Measurements from ENCODE around the gene MRPS10. TPM values are rescaled to one million over a fixed set of nuclear protein-coding genes. Genes with fewer than 3 reads are reported as not detected.
A peak's percentile ranks its signal among the peaks of the same experiment; 100 is the strongest.

Gene MRPS10
- total RNA-seq: 26.4 and 28.6 TPM in 2 replicates
- total RNA-seq (2013): 31.2 TPM
- polyA plus RNA-seq: 10.5 and 11.9 TPM in 2 replicates
- 8.2 and 12.8 TPM in 2 replicates for polyA minus RNA-seq

- Mint-ChIP-seq H3K27me3 (peaks cover 4% of the 10 kb centered on the region), H3K9me3 (ENCODE audit: insufficient read depth) (no peaks in the 10 kb centered on the region), H3K4me1 (peaks cover 23% of the 10 kb centered on the region), H3K27ac (peak within 1 kb of the TSS; percentile 98), H3K4me3 (peak within 1 kb of the TSS; percentile 99)
- Histone ChIP-seq H3K27me3 (replicated peaks in 1 of 4; ENCODE audit: control extremely low read depth in 1 of 4, control insufficient read depth in 3 of 4, insufficient read depth in 4 of 4, low read length in 3 of 4) (no peaks in the 10 kb centered on the region), H3K27ac (ENCODE audit: low read length in 2 of 2) (peak within 1 kb of the TSS; percentile 58 to 76), H3K79me2 (ENCODE audit: control insufficient read depth, insufficient read depth, low read length) (peaks cover 36% of the 10 kb centered on the region), H3K4me3 (ENCODE audit: control extremely low read depth in 1 of 5, extremely low read depth in 1 of 5, insufficient read depth in 1 of 5, low read depth in 2 of 5, low read length in 4 of 5) (peak within 1 kb of the TSS; percentile 76 to 98 (median 86)), H3K36me3 (replicated peaks in 1 of 2; ENCODE audit: control extremely low read depth in 1 of 2, control insufficient read depth in 1 of 2, extremely low read depth in 1 of 2, insufficient read depth in 2 of 2, low read length in 1 of 2) (peaks cover 1 to 12% of the 10 kb centered on the region in 2 experiments), H3K9ac (ENCODE audit: low read length) (peak within 1 kb of the TSS; percentile 88), H3K4me1 (ENCODE audit: control insufficient read depth in 2 of 2, insufficient read depth in 2 of 2, low read length in 2 of 2) (peaks cover 7 to 14% of the 10 kb centered on the region in 2 donors), H3K4me2 (replicated peaks; ENCODE audit: low read depth, low read length, poor library complexity, severe bottlenecking) (peak within 1 kb of the TSS; percentile 72), H3K9me3 (ENCODE audit: control extremely low read depth in 1 of 3, control insufficient read depth in 2 of 3, insufficient read depth in 1 of 3, low read length in 2 of 3) (no peaks in the 10 kb centered on the region), H2AFZ (ENCODE audit: insufficient read depth, low read depth, low read length, poor library complexity, severe bottlenecking) (peak within 1 kb of the TSS; percentile 90), H4K20me1 (ENCODE audit: control insufficient read depth, insufficient read depth, low read length, poor library complexity, severe bottlenecking) (no peaks in the 10 kb centered on the region)
- no peak for TF ChIP-seq EZH2 (IDR thresholded peaks at IDR 0.05; ENCODE audit: borderline replicate concordance, insufficient read depth, low read depth, low read length, poor library complexity, severe bottlenecking)
- no peak for TF ChIP-seq CTCF (IDR thresholded peaks at IDR 0.05)
- POLR2A ChIA-PET: interaction anchor here (0.7 kb wide), 1 partner anchor 157 kb away, joined by 4 read pairs; no protein-coding TSS in a partner anchor
- intact Hi-C loops (cut with micrococcal nuclease): loop anchor here (1.0 to 10.0 kb wide), 10 partner anchors 320 to 1467 kb away; partner anchors contain the start of genes MRPS18A, NFYA, OARD1 and PRICKLE4
- DNase-seq (peak; percentile 92), ATAC-seq (ENCODE audit: low read depth) (peak; percentile 99)
- CTCF ChIA-PET: interaction anchor here (0.5 to 2.2 kb wide), 7 partner anchors 10 to 430 kb away, joined by 3 to 13 read pairs (median 4); partner anchors contain the start of gene TOMM6
- 3% methylated on average over 22 of the region's 29 CpGs for WGBS (ENCODE audit: insufficient coverage)
These were observed at the start of gene MRPS10 for GRCh38 chr6:42217519-42218367. MRPS10 (minus strand) TSS chr6:42217861; CDS start chr6:42217849, 12 bp downstream.

- DNase-seq (no peak), ATAC-seq (ENCODE audit: low read depth) (no peak)
- H3K9me3 Mint-ChIP-seq (ENCODE audit: insufficient read depth): no peaks in the 10 kb centered on the region
- no peaks in the 10 kb centered on the region for H3K36me3 ChIP-seq (replicated peaks in 1 of 2; ENCODE audit: control extremely low read depth in 1 of 2, control insufficient read depth in 1 of 2, extremely low read depth in 1 of 2, insufficient read depth in 2 of 2, low read length in 1 of 2)
- CTCF ChIA-PET: no interaction called here
- H3K4me3 ChIP-seq (ENCODE audit: control extremely low read depth in 1 of 5, extremely low read depth in 1 of 5, insufficient read depth in 1 of 5, low read depth in 2 of 5, low read length in 4 of 5): no peak overlapping the region
- no peak overlapping the region for H3K27ac Mint-ChIP-seq
- TF ChIP-seq EZH2 (IDR thresholded peaks at IDR 0.05; ENCODE audit: borderline replicate concordance, insufficient read depth, low read depth, low read length, poor library complexity, severe bottlenecking) (no peak), CTCF (IDR thresholded peaks at IDR 0.05) (no peak)
- no peak overlapping the region for H3K27ac ChIP-seq (ENCODE audit: low read length in 2 of 2)
- no peaks in the 10 kb centered on the region for H3K79me2 ChIP-seq (ENCODE audit: control insufficient read depth, insufficient read depth, low read length)
- no peak overlapping the region for H3K4me2 ChIP-seq (replicated peaks; ENCODE audit: low read depth, low read length, poor library complexity, severe bottlenecking)
- no CpG with 5 or more reads among the region's 1 CpG for WGBS (ENCODE audit: insufficient coverage)
- no peaks in the 10 kb centered on the region for H3K9me3 ChIP-seq (ENCODE audit: control extremely low read depth in 1 of 3, control insufficient read depth in 2 of 3, insufficient read depth in 1 of 3, low read length in 2 of 3)
- peaks cover 17% of the 10 kb centered on the region for H3K4me1 Mint-ChIP-seq
- peaks cover 7 to 13% of the 10 kb centered on the region in 2 donors for H3K4me1 ChIP-seq (ENCODE audit: control insufficient read depth in 2 of 2, insufficient read depth in 2 of 2, low read length in 2 of 2)
- intact Hi-C loops (cut with micrococcal nuclease): no loop called here
- no peak overlapping the region for H3K4me3 Mint-ChIP-seq
- no peaks in the 10 kb centered on the region for H3K27me3 ChIP-seq (replicated peaks in 1 of 4; ENCODE audit: control extremely low read depth in 1 of 4, control insufficient read depth in 3 of 4, insufficient read depth in 4 of 4, low read length in 3 of 4)
- no peak overlapping the region for H3K9ac ChIP-seq (ENCODE audit: low read length)
- no peaks in the 10 kb centered on the region for H3K27me3 Mint-ChIP-seq
- H4K20me1 ChIP-seq (ENCODE audit: control insufficient read depth, insufficient read depth, low read length, poor library complexity, severe bottlenecking): no peaks in the 10 kb centered on the region
- no peak overlapping the region for H2AFZ ChIP-seq (ENCODE audit: insufficient read depth, low read depth, low read length, poor library complexity, severe bottlenecking)
- POLR2A ChIA-PET: no interaction called here
These were observed 48.9 kb upstream of the MRPS10 start for GRCh38 chr6:42266538-42266937.
